NCI-H446 treated with DMSO at 0.1 percent for 48 hours (cell line): Measurements from ENCODE around the gene TLN1.

Experiments used
- DNase-seq: peaks from one replicate; lab custom pipeline; 2025; lab: John Stamatoyannopoulos, UW

Gene TLN1

GRCh38 chr9:35703906-35704672 lies 27.9 kb downstream of the TLN1 start:
- DNase-seq: no peak

GRCh38 chr9:35702696-35703095 lies 29.3 kb downstream of the TLN1 start:
- DNase-seq: no peak

- no peak for DNase-seq
These were observed 31.1 kb downstream of the TLN1 start for GRCh38 chr9:35700942-35701341.

- no peak for DNase-seq
These were observed 32.0 kb downstream of the TLN1 start for GRCh38 chr9:35700031-35700430.

- no peak for DNase-seq
These were observed 33.8 kb downstream of the TLN1 start for GRCh38 chr9:35698231-35698630.

- DNase-seq: no peak
These were observed 34.5 kb downstream of the TLN1 start for GRCh38 chr9:35697486-35697885.

- no peak for DNase-seq
These were observed 35.3 kb downstream of the TLN1 start for GRCh38 chr9:35696520-35697215.

GRCh38 chr9:35695943-35696401 lies 36.0 kb downstream of the TLN1 start:
- DNase-seq: no peak

- DNase-seq: no peak
These were observed 40.2 kb downstream of the TLN1 start for GRCh38 chr9:35691757-35692301.

GRCh38 chr9:35691334-35691650 lies 40.7 kb downstream of the TLN1 start:
- DNase-seq: no peak

GRCh38 chr9:35690614-35691333 lies 41.2 kb downstream of the TLN1 start:
- DNase-seq: no peak

- no peak for DNase-seq
These were observed 41.7 kb downstream of the TLN1 start for GRCh38 chr9:35690294-35690613.

- no peak for DNase-seq
These were observed 42.3 kb downstream of the TLN1 start, which contains the start of gene TPM2 for GRCh38 chr9:35689542-35690293. TSS of gene TPM2 (minus strand) at chr9:35689925. CDS start at chr9:35689817, 108 bp downstream.

GRCh38 chr9:35688558-35689541 lies 43.1 kb downstream of the TLN1 start:
- DNase-seq: no peak

GRCh38 chr9:35687972-35688557 lies 43.9 kb downstream of the TLN1 start:
- no peak for DNase-seq

GRCh38 chr9:35687306-35687705 lies 44.7 kb downstream of the TLN1 start:
- no peak for DNase-seq

GRCh38 chr9:35686222-35687203 lies 45.5 kb downstream of the TLN1 start:
- DNase-seq: no peak

- no peak for DNase-seq
These were observed 46.5 kb downstream of the TLN1 start for GRCh38 chr9:35685506-35685905.

GRCh38 chr9:35684921-35685320 lies 47.1 kb downstream of the TLN1 start:
- DNase-seq: no peak
